HepG2 (cell line): ENCODE results near the gene RABGAP1L. TPM values are rescaled to one million over a fixed set of nuclear protein-coding genes. Genes with fewer than 3 reads are reported as not detected.
A peak's percentile ranks its signal among the peaks of the same experiment; 100 is the strongest.

Experiments
- BORCS8-MEF2B ChIP-seq: sonication (generic); formaldehyde crosslinking; IDR thresholded peaks from 2 replicates; pipeline ENCODE4 v1.8.0; 2022; ENCODE audit warnings: mild to moderate bottlenecking, missing genetic modification reagents
- CCAR2 ChIP-seq: fragments of 200-400 bp; formaldehyde crosslinking; optimal IDR thresholded peaks from 2 replicates; pipeline ENCODE3; 2018; ENCODE audit warnings: low read depth, mild to moderate bottlenecking, low read length, moderate library complexity
- HNF4A ChIP-seq: sonication (generic); formaldehyde crosslinking; IDR thresholded peaks from 2 replicates; pipeline ENCODE4 v1.4.0; 2020; ENCODE audit warnings: missing genetic modification reagents
- KLF16 ChIP-seq, 2 experiments: sonication (generic) in 1 of 2; formaldehyde crosslinking in 1 of 2; IDR thresholded peaks; 2 replicates each; pipeline versions ENCODE4 v1.6.1 to v1.8.0; 2016 to 2023; ENCODE audit warnings: missing genetic modification reagents in 2 of 2, missing compliant biosample characterization in 1 of 2
- KMT2B ChIP-seq: IDR thresholded peaks from 2 replicates; pipeline ENCODE4 v1.6.1; 2016; ENCODE audit warnings: missing genetic modification reagents, missing compliant biosample characterization
- MEIS1 ChIP-seq: sonication (generic); formaldehyde crosslinking; IDR thresholded peaks from 2 replicates; pipeline ENCODE4 v1.9.0; 2021; ENCODE audit warnings: mild to moderate bottlenecking, missing genetic modification reagents, moderate library complexity, borderline replicate concordance
- MZF1 ChIP-seq: sonication (generic); formaldehyde crosslinking; IDR thresholded peaks from 2 replicates; pipeline ENCODE4 v1.8.1; 2023; ENCODE audit warnings: mild to moderate bottlenecking, missing genetic modification reagents, borderline replicate concordance
- NR1H2 ChIP-seq: sonication (generic); formaldehyde crosslinking; IDR thresholded peaks from 2 replicates; pipeline ENCODE4 v1.8.1; 2022; ENCODE audit warnings: low read depth, missing genetic modification reagents, borderline replicate concordance
- SNAI1 ChIP-seq: sonication (generic); formaldehyde crosslinking; IDR thresholded peaks from 2 replicates; pipeline ENCODE4 v1.5.0; 2020; ENCODE audit warnings: mild to moderate bottlenecking, missing genetic modification reagents, borderline replicate concordance
- SP1 ChIP-seq, 2 experiments: fragments of 450-650 bp in 1 of 2; sonication (generic) in 1 of 2; formaldehyde crosslinking in 1 of 2; IDR thresholded peaks; 2 replicates each; pipeline versions ENCODE4 v1.4.0 to v1.6.1; 2016 to 2020; ENCODE audit warnings: missing genetic modification reagents in 1 of 2
- SP4 ChIP-seq: sonication (generic); formaldehyde crosslinking; IDR thresholded peaks from 2 replicates; pipeline ENCODE4 v1.8.1; 2023; ENCODE audit warnings: mild to moderate bottlenecking, missing genetic modification reagents
- SP5 ChIP-seq: IDR thresholded peaks from 2 replicates; pipeline ENCODE4 v1.6.1; 2016; ENCODE audit warnings: low read depth, borderline replicate concordance
- SSRP1 ChIP-seq: IDR thresholded peaks from 2 replicates; pipeline ENCODE4 v1.6.1; 2016; ENCODE audit warnings: control low read depth
- ZBTB7B ChIP-seq: sonication (generic); formaldehyde crosslinking; IDR thresholded peaks from 2 replicates; pipeline ENCODE4 v1.4.0; 2020; ENCODE audit warnings: missing genetic modification reagents
- ZEB1 ChIP-seq: IDR thresholded peaks from 2 replicates; pipeline ENCODE4 v1.6.1; 2012; ENCODE audit warnings: mild to moderate bottlenecking, low read depth, inconsistent platforms; ENCODE audit not compliant: insufficient replicate concordance
- ZKSCAN1 ChIP-seq: fragments of 150-350 bp; IDR thresholded peaks from 2 replicates; pipeline ENCODE4 v1.6.1; 2014; ENCODE audit warnings: low read length
- ZNF121 ChIP-seq: sonication (generic); formaldehyde crosslinking; IDR thresholded peaks from 2 replicates; pipeline ENCODE4 v1.5.0; 2020; ENCODE audit warnings: mild to moderate bottlenecking, missing genetic modification reagents
- ZNF253 ChIP-seq: sonication (generic); formaldehyde crosslinking; IDR thresholded peaks from 2 replicates; pipeline ENCODE4 v1.8.0; 2022; ENCODE audit warnings: mild to moderate bottlenecking, missing genetic modification reagents, borderline replicate concordance
- ZNF296 ChIP-seq: sonication (generic); formaldehyde crosslinking; conservative IDR thresholded peaks from 2 replicates; pipeline ENCODE4 v1.5.0; 2020; ENCODE audit warnings: mild to moderate bottlenecking, missing genetic modification reagents
- ZSCAN9 ChIP-seq: IDR thresholded peaks from 2 replicates; pipeline ENCODE4 v1.6.1; 2016; ENCODE audit warnings: borderline replicate concordance
- polyA plus RNA-seq, 8 experiments: library from polyadenylated mRNA; depleted of rRNA in 3 of 8; stranded (reverse) in 7 of 8; unstranded in 1 of 8; fragments of >200 nt; fragmentation: Illumina TruSeq in 4 of 8; extraction: Trizol in 4 of 8; gene quantifications; 2 replicates each; pipeline versions ENCODE4 v1.2.1 to v1.2.3, GENCODE V29; 2011 to 2016; ENCODE audit warnings: low read depth in 4 of 8, missing spikeins in 1 of 8, mixed read lengths in 1 of 8; ENCODE audit not compliant: insufficient read depth in 1 of 8
- total RNA-seq, 5 experiments: library from RNA; depleted of rRNA; stranded (reverse); fragments of >200 nt; fragmentation: Illumina TruSeq; extraction: Trizol; gene quantifications; 2 replicates each; pipeline ENCODE4 v1.2.3, GENCODE V29; 2016; ENCODE audit warnings: low read depth in 1 of 5
- TF ChIP-seq, protein P1 (sequence below): IDR thresholded peaks from 2 replicates; pipeline ENCODE4 v1.6.1; 2016; ENCODE audit warnings: missing compliant biosample characterization, missing genetic modification reagents, borderline replicate concordance
- TF ChIP-seq, protein P2 (sequence below): IDR thresholded peaks from 2 replicates; pipeline ENCODE4 v1.6.1; 2016; ENCODE audit warnings: low read depth
- TF ChIP-seq, protein P3 (sequence below): IDR thresholded peaks from 2 replicates; pipeline ENCODE4 v1.4.0; 2020; ENCODE audit warnings: mild to moderate bottlenecking, missing genetic modification reagents
- TF ChIP-seq, protein P4 (sequence below): IDR thresholded peaks from 2 replicates; pipeline ENCODE4 v1.6.1; 2016

Gene RABGAP1L
- total and polyA plus RNA-seq, 2 of the 13 experiments (the other 11 are each of a cell fraction or from before 2014, with no cell fraction given) = 7.9 to 22.6 TPM

DNA sequence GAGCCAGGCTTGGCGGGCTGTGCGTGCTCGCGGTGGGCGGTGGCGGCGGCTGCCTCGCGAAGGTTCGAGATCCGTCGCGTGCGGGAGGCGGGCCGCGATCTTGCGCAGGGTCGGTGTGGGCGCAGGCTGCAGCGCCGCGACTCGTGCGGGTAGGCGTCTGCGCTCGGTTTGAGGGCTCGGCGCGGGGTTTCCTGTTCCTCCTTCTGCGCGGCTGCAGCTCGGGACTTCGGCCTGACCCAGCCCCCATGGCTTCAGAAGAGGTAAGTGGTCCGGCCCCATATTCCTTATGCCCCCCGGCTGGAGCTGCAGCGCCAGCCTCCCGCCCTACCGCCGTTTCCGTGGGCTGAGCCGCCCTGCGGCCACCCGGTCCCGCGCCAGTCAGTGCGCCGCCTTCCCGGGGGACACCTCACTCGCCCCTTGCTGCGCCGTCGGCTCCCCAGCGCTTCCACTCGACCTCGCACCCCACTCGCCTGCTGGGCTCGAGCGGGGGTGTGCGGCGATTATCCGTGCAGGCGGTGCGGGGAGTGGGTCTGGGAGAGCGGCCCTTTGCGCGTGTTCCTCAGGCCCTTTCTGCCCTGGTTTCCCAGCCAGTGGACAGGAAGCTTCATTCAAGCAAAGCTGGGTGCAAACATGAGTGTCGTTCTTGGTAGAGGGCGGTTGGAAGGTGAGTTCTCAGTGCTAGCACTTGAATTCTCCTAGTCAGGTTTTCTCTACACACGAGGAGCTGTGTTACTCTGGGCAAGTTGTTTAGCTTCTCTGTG, 840.8 kb downstream of the RABGAP1L start, which contains the start of gene CACYBP (continued):
- TF ChIP-seq, protein P1, sequence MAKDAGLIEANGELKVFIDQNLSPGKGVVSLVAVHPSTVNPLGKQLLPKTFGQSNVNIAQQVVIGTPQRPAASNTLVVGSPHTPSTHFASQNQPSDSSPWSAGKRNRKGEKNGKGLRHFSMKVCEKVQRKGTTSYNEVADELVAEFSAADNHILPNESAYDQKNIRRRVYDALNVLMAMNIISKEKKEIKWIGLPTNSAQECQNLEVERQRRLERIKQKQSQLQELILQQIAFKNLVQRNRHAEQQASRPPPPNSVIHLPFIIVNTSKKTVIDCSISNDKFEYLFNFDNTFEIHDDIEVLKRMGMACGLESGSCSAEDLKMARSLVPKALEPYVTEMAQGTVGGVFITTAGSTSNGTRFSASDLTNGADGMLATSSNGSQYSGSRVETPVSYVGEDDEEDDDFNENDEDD (CRISPR knock-in tag) = peak; percentile 98
- no peak for TF ChIP-seq SNAI1 (CRISPR knock-in tag)
- TF ChIP-seq ZNF253 (CRISPR knock-in tag) = 0 out of 2 replicates have a peak, but pooled peaks have one; percentile 33
- no peak for TF ChIP-seq ZEB1
- no peak for TF ChIP-seq ZKSCAN1
- TF ChIP-seq SP1 (IDR thresholded peaks at IDR 0.05) = no peak
- peak; percentile 81 for TF ChIP-seq SP1 (CRISPR knock-in tag; IDR thresholded peaks at IDR 0.05)
- no peak for TF ChIP-seq HNF4A (CRISPR knock-in tag)
- peak; percentile 97 for TF ChIP-seq BORCS8-MEF2B
- no peak for TF ChIP-seq CCAR2
- no peak for TF ChIP-seq ZBTB7B (CRISPR knock-in tag)
- TF ChIP-seq MEIS1 = peak; percentile 84; the same call in 1 of the 2 replicates
- TF ChIP-seq ZSCAN9 (CRISPR knock-in tag) = peak; percentile 74; the same call in 1 of the 2 replicates
- TF ChIP-seq, protein P2, sequence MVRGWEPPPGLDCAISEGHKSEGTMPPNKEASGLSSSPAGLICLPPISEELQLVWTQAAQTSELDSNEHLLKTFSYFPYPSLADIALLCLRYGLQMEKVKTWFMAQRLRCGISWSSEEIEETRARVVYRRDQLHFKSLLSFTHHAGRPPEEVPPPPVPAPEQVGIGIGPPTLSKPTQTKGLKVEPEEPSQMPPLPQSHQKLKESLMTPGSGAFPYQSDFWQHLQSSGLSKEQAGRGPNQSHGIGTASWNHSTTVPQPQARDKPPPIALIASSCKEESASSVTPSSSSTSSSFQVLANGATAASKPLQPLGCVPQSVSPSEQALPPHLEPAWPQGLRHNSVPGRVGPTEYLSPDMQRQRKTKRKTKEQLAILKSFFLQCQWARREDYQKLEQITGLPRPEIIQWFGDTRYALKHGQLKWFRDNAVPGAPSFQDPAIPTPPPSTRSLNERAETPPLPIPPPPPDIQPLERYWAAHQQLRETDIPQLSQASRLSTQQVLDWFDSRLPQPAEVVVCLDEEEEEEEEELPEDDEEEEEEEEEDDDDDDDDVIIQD (CRISPR knock-in tag) = no peak; the same call in 1 of the 2 replicates
- TF ChIP-seq, protein P3, sequence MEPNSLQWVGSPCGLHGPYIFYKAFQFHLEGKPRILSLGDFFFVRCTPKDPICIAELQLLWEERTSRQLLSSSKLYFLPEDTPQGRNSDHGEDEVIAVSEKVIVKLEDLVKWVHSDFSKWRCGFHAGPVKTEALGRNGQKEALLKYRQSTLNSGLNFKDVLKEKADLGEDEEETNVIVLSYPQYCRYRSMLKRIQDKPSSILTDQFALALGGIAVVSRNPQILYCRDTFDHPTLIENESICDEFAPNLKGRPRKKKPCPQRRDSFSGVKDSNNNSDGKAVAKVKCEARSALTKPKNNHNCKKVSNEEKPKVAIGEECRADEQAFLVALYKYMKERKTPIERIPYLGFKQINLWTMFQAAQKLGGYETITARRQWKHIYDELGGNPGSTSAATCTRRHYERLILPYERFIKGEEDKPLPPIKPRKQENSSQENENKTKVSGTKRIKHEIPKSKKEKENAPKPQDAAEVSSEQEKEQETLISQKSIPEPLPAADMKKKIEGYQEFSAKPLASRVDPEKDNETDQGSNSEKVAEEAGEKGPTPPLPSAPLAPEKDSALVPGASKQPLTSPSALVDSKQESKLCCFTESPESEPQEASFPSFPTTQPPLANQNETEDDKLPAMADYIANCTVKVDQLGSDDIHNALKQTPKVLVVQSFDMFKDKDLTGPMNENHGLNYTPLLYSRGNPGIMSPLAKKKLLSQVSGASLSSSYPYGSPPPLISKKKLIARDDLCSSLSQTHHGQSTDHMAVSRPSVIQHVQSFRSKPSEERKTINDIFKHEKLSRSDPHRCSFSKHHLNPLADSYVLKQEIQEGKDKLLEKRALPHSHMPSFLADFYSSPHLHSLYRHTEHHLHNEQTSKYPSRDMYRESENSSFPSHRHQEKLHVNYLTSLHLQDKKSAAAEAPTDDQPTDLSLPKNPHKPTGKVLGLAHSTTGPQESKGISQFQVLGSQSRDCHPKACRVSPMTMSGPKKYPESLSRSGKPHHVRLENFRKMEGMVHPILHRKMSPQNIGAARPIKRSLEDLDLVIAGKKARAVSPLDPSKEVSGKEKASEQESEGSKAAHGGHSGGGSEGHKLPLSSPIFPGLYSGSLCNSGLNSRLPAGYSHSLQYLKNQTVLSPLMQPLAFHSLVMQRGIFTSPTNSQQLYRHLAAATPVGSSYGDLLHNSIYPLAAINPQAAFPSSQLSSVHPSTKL (CRISPR knock-in tag) = no peak
- no peak for TF ChIP-seq MZF1 (CRISPR knock-in tag)
- peak; percentile 78 for TF ChIP-seq SP4 (CRISPR knock-in tag)
- peak; percentile 85 for TF ChIP-seq SP5 (CRISPR knock-in tag)
- TF ChIP-seq, protein P4, sequence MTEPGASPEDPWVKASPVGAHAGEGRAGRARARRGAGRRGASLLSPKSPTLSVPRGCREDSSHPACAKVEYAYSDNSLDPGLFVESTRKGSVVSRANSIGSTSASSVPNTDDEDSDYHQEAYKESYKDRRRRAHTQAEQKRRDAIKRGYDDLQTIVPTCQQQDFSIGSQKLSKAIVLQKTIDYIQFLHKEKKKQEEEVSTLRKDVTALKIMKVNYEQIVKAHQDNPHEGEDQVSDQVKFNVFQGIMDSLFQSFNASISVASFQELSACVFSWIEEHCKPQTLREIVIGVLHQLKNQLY (CRISPR knock-in tag) = no peak
- peak; percentile 22; the same call in 1 of the 2 replicates for TF ChIP-seq KMT2B (CRISPR knock-in tag)
- TF ChIP-seq KLF16 (CRISPR knock-in tag; IDR thresholded peaks at IDR 0.05) = peak in 1 of 2 experiments; percentile 65; a peak in 1 of 4 replicates
- no peak for TF ChIP-seq ZNF121
- TF ChIP-seq SSRP1 (CRISPR knock-in tag) = no peak
- 0 out of 2 replicates have a peak, but pooled peaks have one; percentile 16 for TF ChIP-seq NR1H2
- TF ChIP-seq ZNF296 (CRISPR knock-in tag) = no peak
